H1 (cell line): ENCODE measurements around the gene EML5. TPM values are rescaled to one million over a fixed set of nuclear protein-coding genes. Genes with fewer than 3 reads are reported as not detected.

Experiments used
- polyA plus RNA-seq, 7 experiments: library from polyadenylated mRNA; depleted of rRNA in 3 of 7; stranded (reverse) in 5 of 7; unstranded in 2 of 7; fragments of >200 nt in 5 of 7; fragments of 200-250 nt in 2 of 7; gene quantifications; 1 replicate in 5 of 7; 2 replicates in 1 of 7; 4 replicates in 1 of 7; pipeline versions ENCODE4 v1.2.1 to v1.2.3, GENCODE V29; 2011 to 2013; ENCODE audit warnings: missing spikeins in 2 of 7, mixed read lengths in 2 of 7
- total RNA-seq: library from RNA; stranded (reverse); fragmentation: NEBNext Ultra II Directional; extraction: Animal tissue kit (Norgen Biotek cat#: 25700); gene quantifications from 2 replicates; pipeline ENCODE4 v1.2.1, GENCODE V29; 2021
- TF ChIP-seq, protein P1 (sequence below), 3 experiments: IDR thresholded peaks; 1 replicate in 2 of 3; 2 replicates in 1 of 3; pipeline versions ENCODE4 v1.5.1 to v1.6.1; 2011; ENCODE audit warnings: low read length in 3 of 3, mild to moderate bottlenecking in 3 of 3, inconsistent platforms in 2 of 3, low read depth in 1 of 3, moderate library complexity in 1 of 3; ENCODE audit not compliant: insufficient read depth in 1 of 3; ENCODE audit errors: control extremely low read depth in 1 of 3

EML5 gene
- total and polyA plus RNA-seq, 2 of the 8 experiments (the other 6 are each of a cell fraction or from before 2014, with no cell fraction given) = 0.39 to 0.88 TPM

GRCh38 chr14:88568196-88568595 lies 224.6 kb downstream of the EML5 start (continued):
- TF ChIP-seq, protein P1, sequence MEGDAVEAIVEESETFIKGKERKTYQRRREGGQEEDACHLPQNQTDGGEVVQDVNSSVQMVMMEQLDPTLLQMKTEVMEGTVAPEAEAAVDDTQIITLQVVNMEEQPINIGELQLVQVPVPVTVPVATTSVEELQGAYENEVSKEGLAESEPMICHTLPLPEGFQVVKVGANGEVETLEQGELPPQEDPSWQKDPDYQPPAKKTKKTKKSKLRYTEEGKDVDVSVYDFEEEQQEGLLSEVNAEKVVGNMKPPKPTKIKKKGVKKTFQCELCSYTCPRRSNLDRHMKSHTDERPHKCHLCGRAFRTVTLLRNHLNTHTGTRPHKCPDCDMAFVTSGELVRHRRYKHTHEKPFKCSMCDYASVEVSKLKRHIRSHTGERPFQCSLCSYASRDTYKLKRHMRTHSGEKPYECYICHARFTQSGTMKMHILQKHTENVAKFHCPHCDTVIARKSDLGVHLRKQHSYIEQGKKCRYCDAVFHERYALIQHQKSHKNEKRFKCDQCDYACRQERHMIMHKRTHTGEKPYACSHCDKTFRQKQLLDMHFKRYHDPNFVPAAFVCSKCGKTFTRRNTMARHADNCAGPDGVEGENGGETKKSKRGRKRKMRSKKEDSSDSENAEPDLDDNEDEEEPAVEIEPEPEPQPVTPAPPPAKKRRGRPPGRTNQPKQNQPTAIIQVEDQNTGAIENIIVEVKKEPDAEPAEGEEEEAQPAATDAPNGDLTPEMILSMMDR (IDR thresholded peaks at IDR 0.05; ENCODE audit: control extremely low read depth in 1 of 3, insufficient read depth in 1 of 3, low read depth in 1 of 3, low read length in 3 of 3) = no peak
